Body of pancreas (tissue), 4 donors: ENCODE data around the gene LDAH. TPM values are rescaled to one million over a fixed set of nuclear protein-coding genes. Genes with fewer than 3 reads are reported as not detected.

Experiments
- ATAC-seq: fragments of 150-250 bp; one replicate; pipeline ENCODE4 v1.9.1; 2016
- DNase-seq, 4 donors: peaks; one replicate each; pipeline ENCODE4 v3.0.0-alpha.2; 2019
- H3K27ac ChIP-seq, 4 donors: fragments of 200-600 bp; sonication (generic); 1 replicate in 3 of 4; 2 replicates in 1 of 4; pipeline versions ENCODE4 v1.5.1 to v1.6.1; 2016 to 2019; ENCODE audit warnings: mild to moderate bottlenecking in 1 of 4, mixed read lengths in 1 of 4, moderate library complexity in 1 of 4
- H3K27me3 ChIP-seq, 2 donors: fragments of 200-600 bp; sonication (generic); one replicate each; pipeline ENCODE4 v1.6.0; 2016; ENCODE audit warnings: mild to moderate bottlenecking in 1 of 2
- H3K36me3 ChIP-seq, 2 donors: fragments of 200-600 bp; sonication (generic); replicated peaks in 1 of 2; 2 replicates each; pipeline ENCODE4 v1.5.1; 2016; ENCODE audit warnings: low read depth in 2 of 2; ENCODE audit not compliant: insufficient read depth in 1 of 2
- H3K4me1 ChIP-seq: fragments of 200-600 bp; sonication (generic); one replicate; pipeline ENCODE4 v1.6.0; 2016
- H3K4me3 ChIP-seq, 2 donors: fragments of 200-600 bp; sonication (generic); 1 replicate in 1 of 2; 2 replicates in 1 of 2; pipeline ENCODE4 v1.5.1; 2016 to 2019
- H3K9me3 ChIP-seq, 3 donors: fragments of 200-600 bp; sonication (generic); 1 replicate in 2 of 3; 2 replicates in 1 of 3; pipeline ENCODE4 v1.5.1; 2016
- POLR2A ChIP-seq, 3 donors: fragments of 450-650 bp; IDR thresholded peaks; one replicate each; pipeline ENCODE4 v1.6.1; 2016; ENCODE audit warnings: antibody characterized with exemption in 3 of 3, mild to moderate bottlenecking in 2 of 3
- WGBS, 2 donors: methylation state at CpG; one replicate each; pipeline ENCODE4 v1.1.5; 2017; 5-methylcytosine and 5-hydroxymethylcytosine counted together
- intact Hi-C: fragments of 100-400 bp; cut with DNase I; formaldehyde crosslinking; loops from one replicate; pipeline ENCODE4 v1.15.1; 2023
- total RNA-seq, 2 donors: library from RNA; depleted of rRNA; stranded (reverse); fragments of >200 nt; gene quantifications; one replicate each; pipeline ENCODE4 v1.1.0, GENCODE V29; 2016
- TF ChIP-seq, protein P1 (sequence below), 7 experiments: fragments of 450-650 bp in 4 of 7; fragments of 200-600 bp in 3 of 7; sonication (generic) in 3 of 7; IDR thresholded peaks; one replicate each; pipeline ENCODE4 v1.5.1; 2016 to 2019; ENCODE audit warnings: antibody characterized with exemption in 7 of 7

The LDAH gene
- 10 to 100 TPM in 1 of 2 donors, 1 to 10 TPM in 1; 6.9 to 10.6 TPM for total RNA-seq

DNA sequence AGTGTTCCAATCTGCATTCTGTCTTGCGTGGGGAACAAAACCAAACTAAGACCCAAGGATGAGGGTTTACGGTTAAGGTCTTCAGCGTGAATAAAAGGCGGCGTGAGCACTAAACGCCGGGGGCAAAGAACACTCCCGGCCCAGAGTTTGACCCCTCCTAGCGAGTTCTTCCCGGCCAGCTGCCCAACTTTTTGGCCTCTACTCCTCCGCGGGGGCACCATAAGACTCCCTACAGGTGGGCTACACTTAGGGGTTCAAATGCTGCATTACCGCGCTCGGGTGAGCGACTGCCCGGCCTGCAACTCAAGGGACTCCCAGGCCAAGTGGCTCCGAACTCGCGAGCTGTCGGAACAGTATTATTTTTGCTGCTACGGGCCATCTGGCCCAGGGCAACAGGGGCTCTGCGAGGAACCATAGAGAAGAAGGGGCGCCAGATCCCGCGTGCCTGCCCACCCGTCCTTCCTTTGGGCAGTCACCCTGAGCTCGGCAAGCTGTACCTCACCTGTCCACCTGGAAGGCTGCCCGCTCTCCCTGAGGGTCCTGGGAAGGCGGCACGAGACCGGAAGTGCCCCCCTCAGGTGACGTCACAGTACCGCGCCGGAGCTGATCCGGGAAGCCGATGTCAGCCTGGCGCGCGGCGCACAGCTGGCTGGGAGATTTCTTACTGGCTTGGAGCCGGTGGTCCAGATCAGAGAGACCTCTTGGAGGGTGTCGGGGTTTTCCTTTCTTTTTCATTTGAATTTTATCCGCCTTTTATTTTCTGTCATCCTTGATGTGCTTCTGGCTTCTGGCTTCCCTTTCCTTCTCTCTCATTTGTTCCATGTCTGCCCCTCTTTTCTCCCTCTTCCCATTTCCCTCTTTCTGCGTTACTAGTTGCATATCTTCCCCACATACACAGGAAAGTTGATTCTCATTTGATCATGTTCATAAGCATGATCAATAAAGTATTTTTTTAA, at the start of gene LDAH:
LDAH (minus strand) TSS at position 567 of the 956 bp plus-strand sequence. CDS start 21,638 bp downstream, outside the sequence.
- TF ChIP-seq, protein P1, sequence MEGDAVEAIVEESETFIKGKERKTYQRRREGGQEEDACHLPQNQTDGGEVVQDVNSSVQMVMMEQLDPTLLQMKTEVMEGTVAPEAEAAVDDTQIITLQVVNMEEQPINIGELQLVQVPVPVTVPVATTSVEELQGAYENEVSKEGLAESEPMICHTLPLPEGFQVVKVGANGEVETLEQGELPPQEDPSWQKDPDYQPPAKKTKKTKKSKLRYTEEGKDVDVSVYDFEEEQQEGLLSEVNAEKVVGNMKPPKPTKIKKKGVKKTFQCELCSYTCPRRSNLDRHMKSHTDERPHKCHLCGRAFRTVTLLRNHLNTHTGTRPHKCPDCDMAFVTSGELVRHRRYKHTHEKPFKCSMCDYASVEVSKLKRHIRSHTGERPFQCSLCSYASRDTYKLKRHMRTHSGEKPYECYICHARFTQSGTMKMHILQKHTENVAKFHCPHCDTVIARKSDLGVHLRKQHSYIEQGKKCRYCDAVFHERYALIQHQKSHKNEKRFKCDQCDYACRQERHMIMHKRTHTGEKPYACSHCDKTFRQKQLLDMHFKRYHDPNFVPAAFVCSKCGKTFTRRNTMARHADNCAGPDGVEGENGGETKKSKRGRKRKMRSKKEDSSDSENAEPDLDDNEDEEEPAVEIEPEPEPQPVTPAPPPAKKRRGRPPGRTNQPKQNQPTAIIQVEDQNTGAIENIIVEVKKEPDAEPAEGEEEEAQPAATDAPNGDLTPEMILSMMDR (IDR thresholded peaks at IDR 0.05): peak in 2 of 7 experiments; percentile 1 to 29
- peak; percentile 57 to 78 (median 76) for TF ChIP-seq POLR2A (IDR thresholded peaks at IDR 0.05)
- 0 to 1% methylated on average over 40 to 46 of the region's 46 CpGs for WGBS, 2 donors
- peak; percentile 97 for ATAC-seq

DNA sequence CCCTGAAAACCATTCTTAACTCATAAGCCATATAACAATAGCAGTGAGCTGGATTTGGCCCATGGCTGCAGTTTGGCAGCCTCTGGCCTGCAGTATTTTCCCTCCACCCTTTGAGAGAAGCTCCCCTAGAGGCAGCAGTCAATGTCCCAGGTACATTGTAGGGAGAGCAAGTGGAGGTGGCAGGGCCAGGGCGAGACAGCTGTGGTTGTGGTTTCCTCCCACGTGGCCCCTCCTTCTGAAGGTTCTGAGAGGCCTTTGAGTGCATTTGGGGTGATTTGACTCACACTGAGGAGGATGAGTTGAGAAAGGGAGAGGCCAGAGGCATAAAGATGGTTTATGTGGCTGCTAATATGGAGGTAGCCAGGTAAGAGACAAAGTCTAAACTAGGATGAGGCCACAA, 45.5 kb upstream of the LDAH start:
- Histone ChIP-seq H3K27ac (no peak overlapping the region), H3K27me3 (no peaks in the 10 kb centered on the region), H3K9me3 (no peaks in the 10 kb centered on the region), H3K4me1 (no peaks in the 10 kb centered on the region), H3K36me3 (no peaks in the 10 kb centered on the region), H3K4me3 (no peak overlapping the region)
- ATAC-seq (no peak), DNase-seq (no peak)
- intact Hi-C loops: no loop called here
- no peak for TF ChIP-seq POLR2A (IDR thresholded peaks at IDR 0.05)
- TF ChIP-seq, protein P1 (IDR thresholded peaks at IDR 0.05): no peak
- WGBS, 2 donors: 17 to 26% methylated on average over 2 of the region's 2 CpGs

More for the DNA sequence above, at the start of gene LDAH:
- Histone ChIP-seq H3K9me3 (no peaks in the 10 kb centered on the region), H3K36me3 (no peaks in the 10 kb centered on the region), H3K27me3 (no peaks in the 10 kb centered on the region), H3K27ac (peak within 1 kb of the TSS; percentile 60 to 95 (median 88)), H3K4me3 (peak within 1 kb of the TSS; percentile 47 to 65), H3K4me1 (peaks cover 3% of the 10 kb centered on the region)
- peak; percentile 92 to 95 (median 94) for DNase-seq
- intact Hi-C loops: no loop called here

DNA sequence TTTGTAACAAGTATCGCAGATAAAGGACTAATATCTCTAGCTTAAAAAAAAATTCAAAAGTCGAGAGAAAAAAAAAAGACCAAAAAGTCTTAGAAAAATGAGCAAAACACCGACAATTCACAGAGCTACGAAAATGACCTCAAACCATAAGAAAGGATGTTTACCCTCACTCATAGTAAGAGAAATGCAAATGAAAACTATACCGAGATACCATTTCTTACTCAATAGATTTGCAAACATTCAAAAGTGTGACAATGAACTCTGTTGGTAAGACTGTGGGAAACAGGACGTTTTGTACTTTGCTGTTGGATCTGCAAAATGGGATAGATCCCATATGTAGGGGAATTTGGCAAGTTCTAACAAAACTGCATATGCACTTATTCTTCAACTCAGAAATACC, 39.9 kb upstream of the LDAH start:
- no peak for TF ChIP-seq POLR2A (IDR thresholded peaks at IDR 0.05)
- TF ChIP-seq, protein P1 (IDR thresholded peaks at IDR 0.05): no peak
- no peak overlapping the region for H3K27ac ChIP-seq

DNA sequence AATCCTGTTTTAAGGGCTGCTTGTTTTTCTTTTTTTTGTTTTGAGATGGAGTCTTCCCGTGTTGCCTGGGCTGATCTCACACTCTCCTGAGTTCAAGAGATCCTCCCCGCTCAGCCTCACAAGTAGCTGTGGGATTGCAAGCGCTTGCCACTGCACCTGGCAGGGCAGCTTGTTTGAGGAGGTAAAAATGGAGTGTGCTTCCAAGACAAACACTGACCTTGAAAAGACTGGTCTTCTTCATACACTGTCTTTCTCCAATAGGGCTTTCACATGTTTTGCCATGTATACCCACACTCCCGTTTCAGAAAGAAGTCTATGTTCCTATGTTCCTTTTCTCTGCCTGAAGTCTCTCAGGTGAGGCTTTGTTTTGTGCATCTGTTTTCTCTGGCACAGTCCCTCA, 32.6 kb upstream of the LDAH start:
- WGBS, 2 donors: 59 to 69% methylated on average over 4 of the region's 4 CpGs
- TF ChIP-seq POLR2A (IDR thresholded peaks at IDR 0.05): no peak
- TF ChIP-seq, protein P1 (IDR thresholded peaks at IDR 0.05): no peak
- DNase-seq: no peak
- intact Hi-C loops: no loop called here
- Histone ChIP-seq H3K27me3 (no peaks in the 10 kb centered on the region), H3K9me3 (no peaks in the 10 kb centered on the region), H3K4me3 (no peak overlapping the region), H3K27ac (no peak overlapping the region), H3K36me3 (no peaks in the 10 kb centered on the region), H3K4me1 (no peaks in the 10 kb centered on the region)
- ATAC-seq: no peak

More for the DNA sequence above, 39.9 kb upstream of the LDAH start:
- DNase-seq (no peak), ATAC-seq (no peak)
- no peaks in the 10 kb centered on the region for H3K9me3 ChIP-seq
- H3K4me3 ChIP-seq: no peak overlapping the region
- WGBS, 2 donors: 49 to 63% methylated on average over 6 of the region's 6 CpGs
- no peaks in the 10 kb centered on the region for H3K27me3 ChIP-seq
- no peaks in the 10 kb centered on the region for H3K4me1 ChIP-seq
- intact Hi-C loops: no loop called here
- no peaks in the 10 kb centered on the region for H3K36me3 ChIP-seq
